Measurements from ENCODE around the gene CEP131.
"Not testable (repeated sequence)": the region's sequence is repeated elsewhere in the genome, so short reads cannot be mapped to it uniquely, and the experiment has no call there.

Gene CEP131

GRCh38 chr17:81147701-81148100 lies 75.1 kb downstream of the CEP131 start:
- H3K4me3 ChIP-seq (ENCODE audit: extremely low read depth, insufficient read depth, low read length, poor library complexity, severe bottlenecking): no peak overlapping the region
- no peak overlapping the region for H3K27ac ChIP-seq (ENCODE audit: low read depth, low read length, severe bottlenecking)
- H3K36me3 ChIP-seq (ENCODE audit: control insufficient read depth, insufficient read depth, low read length): no peaks in the 10 kb centered on the region
- H3K9me3 ChIP-seq (ENCODE audit: control insufficient read depth, low read length): no peaks in the 10 kb centered on the region
- 92 to 96% methylated on average over 6 to 7 of the region's 10 CpGs for WGBS, 2 experiments (ENCODE audit: insufficient coverage in 2 of 2)
- H3K4me1 ChIP-seq (ENCODE audit: control insufficient read depth, insufficient read depth, low read length, poor library complexity, severe bottlenecking): no peaks in the 10 kb centered on the region

- not testable (repeated sequence) for H3K4me1 ChIP-seq (ENCODE audit: control insufficient read depth, insufficient read depth, low read length, poor library complexity, severe bottlenecking); H3K4me3 ChIP-seq (ENCODE audit: extremely low read depth, insufficient read depth, low read length, poor library complexity, severe bottlenecking); H3K27ac ChIP-seq (ENCODE audit: low read depth, low read length, severe bottlenecking); H3K36me3 ChIP-seq (ENCODE audit: control insufficient read depth, insufficient read depth, low read length); H3K9me3 ChIP-seq (ENCODE audit: control insufficient read depth, low read length)
- WGBS, 2 experiments (ENCODE audit: insufficient coverage in 2 of 2): 50 to 75% methylated on average over 3 to 6 of the region's 10 CpGs
Observed at GRCh38 chr17:81146208-81146607, 76.6 kb downstream of the CEP131 start.

DNA sequence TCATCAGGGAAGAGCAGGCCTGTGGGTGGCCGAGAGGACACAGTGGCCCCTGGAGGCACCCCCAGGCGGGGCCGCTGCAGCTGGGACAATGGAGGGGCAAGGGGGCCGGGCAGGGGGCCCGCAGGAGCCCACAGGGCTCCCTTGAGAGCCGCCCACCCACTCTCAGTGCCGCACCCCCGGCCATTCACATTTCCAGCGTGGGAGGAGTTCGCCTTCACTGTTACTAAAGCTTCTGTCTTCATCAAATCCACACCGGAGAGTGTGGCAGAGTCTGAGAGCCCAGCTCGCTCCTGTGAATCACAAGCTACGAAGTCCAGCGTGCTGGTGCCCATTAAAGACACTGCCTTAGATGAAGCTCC lies 78.4 kb downstream of the CEP131 start:
- 79 to 84% methylated on average over 13 to 14 of the region's 14 CpGs for WGBS, 2 experiments (ENCODE audit: insufficient coverage in 2 of 2)
- no peaks in the 10 kb centered on the region for H3K36me3 ChIP-seq (ENCODE audit: control insufficient read depth, insufficient read depth, low read length)
- H3K27ac ChIP-seq (ENCODE audit: low read depth, low read length, severe bottlenecking): no peak overlapping the region
- H3K4me1 ChIP-seq (ENCODE audit: control insufficient read depth, insufficient read depth, low read length, poor library complexity, severe bottlenecking): no peaks in the 10 kb centered on the region
- H3K4me3 ChIP-seq (ENCODE audit: extremely low read depth, insufficient read depth, low read length, poor library complexity, severe bottlenecking): no peak overlapping the region
- H3K9me3 ChIP-seq (ENCODE audit: control insufficient read depth, low read length): no peaks in the 10 kb centered on the region

DNA sequence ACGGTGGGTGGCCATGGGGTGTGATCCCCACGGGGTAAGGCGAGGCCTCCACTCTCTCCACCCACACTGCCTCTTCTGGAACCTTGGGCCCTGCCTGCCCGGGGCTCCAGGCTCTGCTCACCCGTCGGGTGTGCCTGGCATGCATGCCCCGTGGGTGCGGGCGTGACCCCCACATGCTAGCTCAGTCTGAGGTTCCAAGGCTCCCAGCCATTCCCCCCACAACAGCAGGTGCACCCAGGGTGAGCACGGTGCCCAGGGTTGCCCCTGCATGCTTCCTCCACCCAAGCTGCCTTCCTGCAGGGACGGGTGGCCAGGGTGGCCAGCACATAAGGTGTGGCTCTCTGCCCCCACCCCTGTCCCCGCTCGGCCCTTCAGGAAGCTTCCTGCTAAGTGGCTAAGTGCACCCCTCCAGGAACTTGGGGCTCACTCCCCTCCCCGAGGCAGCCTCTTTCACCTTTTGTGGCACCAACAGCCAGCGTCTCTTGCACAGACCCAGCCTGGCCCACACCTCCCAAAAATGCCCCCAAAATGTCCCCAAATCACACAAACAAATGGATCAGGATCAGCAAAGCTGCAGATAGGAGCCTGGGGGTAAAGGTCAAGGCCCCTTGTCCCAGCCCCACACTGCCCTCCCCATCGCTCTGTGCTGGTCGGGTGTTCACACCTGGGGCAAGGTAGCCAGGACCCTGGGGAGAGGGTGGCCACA lies 78.9 kb downstream of the CEP131 start:
- H3K4me1 ChIP-seq (ENCODE audit: control insufficient read depth, insufficient read depth, low read length, poor library complexity, severe bottlenecking): no peaks in the 10 kb centered on the region
- H3K36me3 ChIP-seq (ENCODE audit: control insufficient read depth, insufficient read depth, low read length): no peaks in the 10 kb centered on the region
- H3K27ac ChIP-seq (ENCODE audit: low read depth, low read length, severe bottlenecking): no peak overlapping the region
- 90 to 97% methylated on average over 15 of the region's 17 CpGs for WGBS, 2 experiments (ENCODE audit: insufficient coverage in 2 of 2)
- no peak overlapping the region for H3K4me3 ChIP-seq (ENCODE audit: extremely low read depth, insufficient read depth, low read length, poor library complexity, severe bottlenecking)
- no peaks in the 10 kb centered on the region for H3K9me3 ChIP-seq (ENCODE audit: control insufficient read depth, low read length)

DNA sequence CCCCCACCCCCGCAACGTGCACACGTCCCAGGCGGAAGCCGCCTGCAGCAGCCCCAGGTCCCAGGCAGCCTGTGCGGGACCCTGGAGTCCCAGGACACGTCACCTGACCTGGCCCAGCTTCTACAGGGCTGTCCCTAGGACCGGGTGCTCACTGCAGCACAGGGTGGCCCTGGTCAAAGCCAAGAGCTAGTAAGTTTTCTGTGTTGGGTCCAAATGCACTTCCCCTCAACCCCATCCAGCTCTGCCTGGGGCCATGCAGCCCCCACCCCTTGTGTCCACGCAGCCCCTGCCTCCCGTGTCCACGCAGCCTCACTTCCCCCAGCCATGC lies 79.6 kb downstream of the CEP131 start:
- no peak overlapping the region for H3K4me3 ChIP-seq (ENCODE audit: extremely low read depth, insufficient read depth, low read length, poor library complexity, severe bottlenecking)
- no peaks in the 10 kb centered on the region for H3K36me3 ChIP-seq (ENCODE audit: control insufficient read depth, insufficient read depth, low read length)
- no peak overlapping the region for H3K27ac ChIP-seq (ENCODE audit: low read depth, low read length, severe bottlenecking)
- 83 to 87% methylated on average over 8 of the region's 11 CpGs for WGBS, 2 experiments (ENCODE audit: insufficient coverage in 2 of 2)
- no peaks in the 10 kb centered on the region for H3K4me1 ChIP-seq (ENCODE audit: control insufficient read depth, insufficient read depth, low read length, poor library complexity, severe bottlenecking)
- H3K9me3 ChIP-seq (ENCODE audit: control insufficient read depth, low read length): no peaks in the 10 kb centered on the region

DNA sequence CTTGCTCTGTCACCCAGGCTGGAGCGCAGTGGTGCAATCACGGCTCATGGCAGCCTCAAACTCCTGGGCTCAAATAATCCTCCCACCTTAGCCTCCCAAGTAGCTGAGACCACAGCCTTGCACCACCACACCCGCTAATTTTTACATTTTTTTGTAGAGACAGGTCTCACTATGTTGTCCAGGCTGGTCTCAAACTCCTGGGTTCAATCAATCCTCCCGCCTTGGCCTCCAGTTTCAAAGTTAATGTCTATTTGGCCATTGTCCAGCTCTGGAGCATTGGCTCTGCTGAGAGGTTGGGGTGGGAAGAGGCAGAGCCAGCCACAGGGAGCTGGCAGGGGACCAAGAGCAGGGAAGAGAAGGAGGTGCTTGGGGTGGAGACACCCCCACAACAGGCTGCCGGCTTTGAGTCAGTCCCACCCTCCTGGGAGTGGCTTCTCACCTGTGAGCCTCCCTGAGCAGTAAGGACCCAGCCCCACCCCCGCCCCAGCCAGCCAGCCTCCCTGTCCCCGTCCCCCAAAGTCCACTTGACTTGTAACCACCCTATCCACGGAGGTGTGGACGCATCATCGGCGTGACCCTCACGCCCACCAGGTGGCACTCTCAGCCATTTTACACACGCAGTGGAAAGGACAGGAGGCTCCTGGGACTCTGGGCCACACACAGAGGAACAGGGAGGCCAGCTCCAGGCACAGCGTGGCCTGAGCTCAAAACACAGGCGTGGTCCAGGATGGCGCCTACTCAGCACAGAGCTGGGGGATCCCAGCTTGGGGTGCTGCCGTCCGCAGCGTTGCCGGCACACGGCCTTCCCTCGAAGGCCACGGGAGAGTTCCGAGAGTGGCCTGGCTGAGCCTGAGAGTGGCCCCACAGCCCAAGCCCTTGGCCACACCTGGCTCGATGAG lies 80.2 kb downstream of the CEP131 start:
- Histone ChIP-seq H3K27ac (ENCODE audit: low read depth, low read length, severe bottlenecking) (no peak overlapping the region), H3K9me3 (ENCODE audit: control insufficient read depth, low read length) (no peaks in the 10 kb centered on the region), H3K4me1 (ENCODE audit: control insufficient read depth, insufficient read depth, low read length, poor library complexity, severe bottlenecking) (no peaks in the 10 kb centered on the region), H3K4me3 (ENCODE audit: extremely low read depth, insufficient read depth, low read length, poor library complexity, severe bottlenecking) (no peak overlapping the region), H3K36me3 (ENCODE audit: control insufficient read depth, insufficient read depth, low read length) (no peaks in the 10 kb centered on the region)
- WGBS, 2 experiments (ENCODE audit: insufficient coverage in 2 of 2): 63 to 68% methylated on average over 23 of the region's 25 CpGs

DNA sequence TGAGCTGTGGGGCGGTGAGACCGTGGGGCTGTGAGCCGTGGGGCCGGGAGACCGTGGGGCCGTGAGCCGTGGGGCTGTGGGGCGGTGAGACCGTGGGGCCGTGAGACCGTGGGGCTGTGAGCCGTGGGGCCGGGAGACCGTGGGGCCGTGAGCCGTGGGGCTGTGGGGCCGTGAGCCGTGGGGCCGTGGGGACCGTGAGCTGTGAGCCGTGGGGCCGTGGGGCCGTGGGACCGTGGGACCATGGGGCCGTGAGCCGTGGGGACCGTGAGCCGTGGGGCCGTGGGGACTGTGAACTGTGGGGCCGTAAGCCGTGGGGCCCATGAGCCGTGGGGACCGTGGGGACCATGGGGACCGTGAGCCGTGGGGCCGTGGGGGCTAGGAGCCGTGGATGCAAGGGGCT lies 82.1 kb downstream of the CEP131 start:
- no peak overlapping the region for H3K27ac ChIP-seq (ENCODE audit: low read depth, low read length, severe bottlenecking)
- H3K9me3 ChIP-seq (ENCODE audit: control insufficient read depth, low read length): no peaks in the 10 kb centered on the region
- H3K36me3 ChIP-seq (ENCODE audit: control insufficient read depth, insufficient read depth, low read length): no peaks in the 10 kb centered on the region
- WGBS, 2 experiments (ENCODE audit: insufficient coverage in 2 of 2): 95 to 96% methylated on average over 23 to 33 of the region's 37 CpGs
- no peak overlapping the region for H3K4me3 ChIP-seq (ENCODE audit: extremely low read depth, insufficient read depth, low read length, poor library complexity, severe bottlenecking)
- no peaks in the 10 kb centered on the region for H3K4me1 ChIP-seq (ENCODE audit: control insufficient read depth, insufficient read depth, low read length, poor library complexity, severe bottlenecking)

DNA sequence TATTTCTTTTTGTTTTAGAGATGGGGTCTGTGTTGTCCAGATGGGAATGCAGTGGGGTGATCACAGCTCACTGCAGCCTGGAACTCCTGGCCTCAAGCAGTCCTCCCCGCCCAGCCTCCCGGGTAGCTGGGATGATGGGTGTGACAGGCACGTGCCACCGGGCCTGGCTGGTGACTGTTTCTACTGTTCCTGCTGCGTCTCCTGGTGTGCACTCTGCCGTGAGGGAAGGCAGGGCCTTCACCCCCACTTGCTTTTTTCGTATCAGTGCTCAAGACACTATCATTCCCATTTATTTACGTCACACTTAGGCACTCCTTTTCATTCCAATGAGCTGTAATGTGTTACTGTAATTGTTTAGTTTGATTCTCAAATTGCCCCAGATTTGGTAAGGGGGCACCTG lies 82.7 kb downstream of the CEP131 start:
- 84 to 87% methylated on average over 6 of the region's 8 CpGs for WGBS, 2 experiments (ENCODE audit: insufficient coverage in 2 of 2)
- H3K36me3 ChIP-seq (ENCODE audit: control insufficient read depth, insufficient read depth, low read length): no peaks in the 10 kb centered on the region
- H3K4me3 ChIP-seq (ENCODE audit: extremely low read depth, insufficient read depth, low read length, poor library complexity, severe bottlenecking): no peak overlapping the region
- H3K9me3 ChIP-seq (ENCODE audit: control insufficient read depth, low read length): no peaks in the 10 kb centered on the region
- H3K4me1 ChIP-seq (ENCODE audit: control insufficient read depth, insufficient read depth, low read length, poor library complexity, severe bottlenecking): no peaks in the 10 kb centered on the region
- H3K27ac ChIP-seq (ENCODE audit: low read depth, low read length, severe bottlenecking): no peak overlapping the region
